HG03469 (cell line): ENCODE results near the gene KLHL4.
"Not testable (repeated sequence)": the region's sequence is repeated elsewhere in the genome, so short reads cannot be mapped to it uniquely, and the experiment has no call there.

Source experiments
- ATAC-seq: cut with Tn5 transposase; IDR thresholded peaks from one replicate; pipeline ENCODE4 v1.9.1; 2021; ENCODE audit warnings: mild to moderate bottlenecking, moderate library complexity, moderate number of reproducible peaks; ENCODE audit not compliant: unreplicated experiment

The KLHL4 gene

GRCh38 chrX:87517571-87518141, at the start of gene KLHL4:
KLHL4 (plus strand) TSS chrX:87517802; CDS start chrX:87517894, 92 bp downstream.
- no peak for ATAC-seq

GRCh38 chrX:87468941-87469340, 48.7 kb upstream of the KLHL4 start:
- no peak for ATAC-seq

- no peak for ATAC-seq
Measured at GRCh38 chrX:87475793-87476192, 41.8 kb upstream of the KLHL4 start.

DNA sequence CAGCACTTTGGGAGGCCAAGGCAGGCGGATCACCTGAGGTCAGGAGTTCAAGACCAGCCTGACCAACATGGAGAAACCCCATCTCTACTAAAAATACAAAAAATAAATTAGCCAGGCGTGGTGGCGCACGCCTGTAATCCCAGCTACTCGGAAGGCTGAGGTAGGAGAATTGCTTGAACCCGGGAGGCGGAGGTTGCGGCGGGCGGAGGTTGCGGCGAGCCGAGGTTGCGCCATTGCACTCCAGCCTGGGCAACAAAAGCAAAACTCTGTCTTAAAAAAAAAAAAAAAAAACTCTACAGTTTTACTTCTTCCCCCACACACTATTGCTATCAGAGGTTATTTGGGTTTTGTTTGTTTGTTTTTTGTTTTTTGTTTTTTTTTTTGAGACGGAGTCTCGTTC, 38.9 kb upstream of the KLHL4 start:
- ATAC-seq, result not testable (repeated sequence)

DNA sequence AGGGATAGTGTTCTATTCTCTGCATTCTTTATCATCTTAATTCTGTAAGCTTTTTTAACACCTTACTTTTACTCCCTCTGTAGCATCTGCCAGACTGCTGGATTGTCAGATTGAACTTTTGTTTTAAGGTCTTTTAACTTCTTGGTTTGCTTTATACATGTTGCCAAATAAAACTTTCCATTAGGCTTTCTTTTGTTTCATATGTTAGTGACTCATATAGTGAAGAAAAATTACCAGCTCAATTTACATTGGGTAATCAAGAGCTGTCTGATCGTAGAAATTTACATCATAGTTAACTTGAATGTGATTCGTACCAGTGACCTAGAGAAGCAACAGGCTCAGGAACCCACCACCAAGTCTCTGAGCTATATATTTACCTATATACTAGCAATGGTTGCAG, 28.5 kb upstream of the KLHL4 start:
- no peak for ATAC-seq

- ATAC-seq, result no peak
Measured at GRCh38 chrX:87515836-87516235, 1.8 kb upstream of the KLHL4 start.

- ATAC-seq, result no peak
Measured at GRCh38 chrX:87516717-87517121, 883 bp upstream of the KLHL4 start.

- no peak for ATAC-seq
Measured at GRCh38 chrX:87518504-87518903, 902 bp downstream of the KLHL4 start.

GRCh38 chrX:87525771-87526229, 8.2 kb downstream of the KLHL4 start:
- no peak for ATAC-seq

- ATAC-seq, result no peak
Measured at GRCh38 chrX:87526281-87526680, 8.7 kb downstream of the KLHL4 start.

DNA sequence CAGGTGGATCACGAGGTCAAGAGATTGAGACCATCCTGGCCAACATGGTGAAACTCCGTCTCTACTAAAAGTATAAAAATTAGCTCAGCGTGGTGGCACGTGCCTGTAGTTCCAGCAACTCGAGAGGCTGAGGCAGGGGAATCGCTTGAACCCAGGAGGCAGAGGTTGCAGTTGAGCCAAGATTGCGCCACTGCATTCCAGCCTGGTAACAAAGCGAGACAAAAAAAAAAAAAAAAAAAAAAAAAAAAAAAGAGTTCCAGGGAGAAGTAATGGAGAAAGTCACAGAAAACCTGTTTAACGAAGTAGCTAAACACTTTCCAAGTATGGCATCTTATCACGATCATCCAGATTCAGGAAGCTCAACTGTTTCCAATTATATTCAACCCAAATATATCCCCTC, 10.9 kb downstream of the KLHL4 start:
- no peak for ATAC-seq

- no peak for ATAC-seq
Measured at GRCh38 chrX:87571964-87572363, 54.4 kb downstream of the KLHL4 start.

- ATAC-seq, result no peak
Measured at GRCh38 chrX:87572901-87573300, 55.3 kb downstream of the KLHL4 start.

DNA sequence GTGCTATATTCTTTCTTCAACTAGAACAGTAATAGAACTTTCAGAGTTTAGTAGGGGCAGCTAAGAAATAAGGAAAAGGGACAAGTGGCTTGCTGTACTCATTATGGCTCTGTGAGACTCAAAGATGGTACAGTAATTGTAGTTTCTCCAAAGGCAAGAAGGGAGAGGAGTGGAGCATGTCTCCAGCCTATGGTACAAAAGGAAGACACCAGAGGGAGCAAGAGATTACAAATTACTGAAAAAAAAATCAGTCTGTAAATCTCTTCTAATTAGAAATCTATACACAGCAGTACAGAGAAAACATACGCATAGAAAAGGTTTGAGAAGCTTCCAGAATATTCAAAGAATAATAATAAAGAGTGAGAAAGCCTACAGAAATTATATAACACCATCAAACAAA, 61.4 kb downstream of the KLHL4 start:
- ATAC-seq, result no peak

DNA sequence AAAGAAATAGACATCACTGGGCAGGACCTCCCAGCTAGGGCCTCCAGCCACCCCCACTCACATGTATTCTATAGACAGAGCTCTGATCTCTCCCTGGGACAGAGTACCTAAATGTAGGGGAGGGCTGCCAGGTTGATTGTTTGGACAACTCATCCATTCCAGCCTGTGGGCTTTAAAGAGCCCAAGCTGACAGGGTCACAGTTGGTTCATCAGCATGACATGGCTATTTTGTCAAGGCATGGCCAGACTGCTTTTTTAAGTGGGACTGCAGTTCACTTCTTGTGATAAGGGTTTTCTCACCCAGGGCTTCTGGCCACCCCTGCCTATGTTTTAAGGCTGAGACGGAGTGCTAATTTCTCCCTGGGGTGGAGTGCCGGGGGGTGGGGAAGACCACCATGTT, 63.3 kb downstream of the KLHL4 start:
- ATAC-seq, result no peak

GRCh38 chrX:87582453-87582852, 64.9 kb downstream of the KLHL4 start:
- no peak for ATAC-seq

DNA sequence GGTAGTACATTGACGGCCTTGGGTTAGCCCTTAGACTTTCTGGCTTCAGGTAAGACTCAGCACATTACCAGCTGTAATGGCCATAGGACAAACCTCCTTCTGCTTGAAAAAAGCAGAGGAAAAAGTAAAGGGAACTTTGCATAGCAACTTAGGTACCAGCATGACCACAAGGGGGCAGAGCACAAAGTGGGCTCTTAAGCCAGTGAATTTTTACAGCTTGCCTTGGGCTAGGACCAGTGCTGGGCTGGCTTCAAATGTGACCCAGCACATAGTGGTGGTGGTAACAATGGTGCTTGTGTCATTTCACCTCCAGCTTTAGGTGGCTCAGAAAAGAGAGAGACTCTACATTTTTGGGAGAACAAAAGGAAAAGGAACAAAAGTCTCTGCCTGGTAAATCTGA, 66.1 kb downstream of the KLHL4 start:
- no peak for ATAC-seq

GRCh38 chrX:87616371-87616770, 98.8 kb downstream of the KLHL4 start:
- no peak for ATAC-seq

DNA sequence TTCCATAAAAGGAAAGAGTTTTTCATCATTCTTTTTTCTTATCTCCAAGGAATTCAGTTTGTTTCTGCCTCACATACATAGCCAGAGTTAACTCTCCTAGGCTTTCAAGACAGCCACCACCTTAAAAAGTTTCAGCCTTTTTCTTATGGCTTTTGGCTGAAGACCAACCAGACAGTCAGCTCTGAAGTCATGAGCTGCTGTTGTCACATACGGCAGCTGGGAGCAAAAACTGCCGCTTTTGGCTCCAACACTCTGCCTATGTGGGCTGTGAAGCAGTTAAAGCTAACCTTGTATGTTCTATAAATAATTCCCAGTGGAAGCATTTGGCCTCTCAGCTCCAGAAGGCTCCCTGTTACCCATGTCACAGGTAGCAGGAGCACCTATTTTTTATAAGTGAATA, 104.1 kb downstream of the KLHL4 start:
- no peak for ATAC-seq

DNA sequence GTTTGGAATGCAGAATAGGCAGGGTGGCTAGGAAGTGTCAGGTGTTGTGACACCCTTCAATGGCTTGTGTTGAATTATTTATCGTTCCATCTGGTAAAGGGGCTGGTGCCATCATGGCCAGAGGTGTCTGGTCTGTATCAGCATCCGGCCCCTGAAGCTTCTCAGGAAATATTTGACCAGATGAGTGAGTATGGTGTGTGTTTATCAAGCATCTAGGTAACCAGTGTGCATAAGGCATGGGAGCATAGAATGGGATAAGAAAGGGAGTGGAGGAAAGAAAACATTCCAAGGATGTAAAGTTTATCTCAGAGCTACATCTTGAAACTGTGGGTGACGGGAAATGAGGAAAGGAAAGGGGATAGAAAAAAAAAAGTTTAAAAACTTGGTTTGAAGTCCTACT, 109.4 kb downstream of the KLHL4 start:
- no peak for ATAC-seq

DNA sequence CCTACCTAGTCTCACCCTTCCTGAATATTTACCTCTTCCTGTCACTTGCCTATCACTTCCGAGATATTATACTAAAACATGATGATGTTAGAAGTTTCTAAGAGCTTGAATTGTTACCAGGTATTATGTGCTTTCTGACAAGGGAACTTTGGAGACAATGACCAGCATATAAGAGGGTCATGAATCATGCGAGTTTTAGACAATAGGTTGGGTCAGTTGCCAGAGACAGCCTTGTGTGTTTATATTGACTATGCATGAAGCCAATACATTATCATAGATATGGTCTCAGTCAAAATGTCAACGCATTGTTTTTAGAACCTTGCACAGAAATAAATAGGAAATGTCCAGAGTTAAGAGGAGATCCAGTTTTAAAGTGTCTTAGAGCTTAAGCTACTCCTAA, 116.8 kb downstream of the KLHL4 start:
- ATAC-seq, result no peak

- ATAC-seq, result no peak
Measured at GRCh38 chrX:87636533-87636932, 118.9 kb downstream of the KLHL4 start.

DNA sequence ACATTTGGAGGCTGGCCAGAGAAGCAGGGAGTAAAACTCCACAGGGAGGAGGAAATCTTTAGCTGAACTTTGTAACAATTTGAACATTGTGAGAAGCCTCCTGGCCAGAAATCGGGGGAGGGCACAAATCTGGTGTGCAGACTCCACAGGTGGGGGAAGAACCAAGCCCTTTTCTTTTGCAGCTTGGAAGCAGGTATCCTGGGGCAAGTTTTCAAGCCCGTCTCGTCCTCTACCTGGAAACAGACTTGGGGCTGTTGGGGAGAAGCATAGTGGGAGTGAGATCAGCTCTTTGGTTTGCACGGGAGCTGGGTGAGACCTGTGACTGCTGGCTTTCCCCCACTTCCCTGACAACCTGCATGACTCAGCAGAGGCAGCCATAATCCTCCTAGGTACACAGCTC, 123.8 kb downstream of the KLHL4 start:
- not testable (repeated sequence) for ATAC-seq
